HEK293T (cell line): ENCODE results near the gene TRPC4.

Source experiments
- ARNT ChIP-seq: fragments of 450-650 bp; IDR thresholded peaks from 2 replicates; pipeline ENCODE4 v1.6.1; 2017; ENCODE audit warnings: mild to moderate bottlenecking
- BHLHE40 ChIP-seq: fragments of 450-650 bp; IDR thresholded peaks from 2 replicates; pipeline ENCODE4 v1.6.1; 2016; ENCODE audit warnings: mild to moderate bottlenecking, moderate library complexity, borderline replicate concordance
- FOXA1 ChIP-seq: fragments of 450-650 bp; IDR thresholded peaks from 2 replicates; pipeline ENCODE4 v1.6.1; 2016; ENCODE audit warnings: mild to moderate bottlenecking
- FOXK2 ChIP-seq: fragments of 450-650 bp; IDR thresholded peaks from 2 replicates; pipeline ENCODE4 v1.6.1; 2016; ENCODE audit warnings: mild to moderate bottlenecking
- FOXM1 ChIP-seq: fragments of 450-650 bp; IDR thresholded peaks from 2 replicates; pipeline ENCODE4 v1.6.1; 2017; ENCODE audit warnings: mild to moderate bottlenecking, borderline replicate concordance
- HDGF ChIP-seq: fragments of 450-650 bp; IDR thresholded peaks from 2 replicates; pipeline ENCODE4 v1.6.1; 2017; ENCODE audit warnings: antibody characterized with exemption, borderline replicate concordance
- L3MBTL2 ChIP-seq: fragments of 450-650 bp; conservative IDR thresholded peaks from 2 replicates; pipeline ENCODE4 v1.6.1; 2016; ENCODE audit warnings: mild to moderate bottlenecking
- NFRKB ChIP-seq: fragments of 450-650 bp; IDR thresholded peaks from 2 replicates; pipeline ENCODE4 v1.6.1; 2016; ENCODE audit warnings: mild to moderate bottlenecking, moderate library complexity
- SP1 ChIP-seq: fragments of 450-650 bp; IDR thresholded peaks from 2 replicates; pipeline ENCODE4 v1.6.1; 2017
- SUZ12 ChIP-seq: fragments of 450-650 bp; IDR thresholded peaks from 2 replicates; pipeline ENCODE4 v1.6.1; 2016; ENCODE audit warnings: mild to moderate bottlenecking
- TARDBP ChIP-seq: fragments of 450-650 bp; IDR thresholded peaks from 2 replicates; pipeline ENCODE4 v1.6.1; 2016
- TF ChIP-seq, protein P1 (sequence below): fragments of 450-650 bp; IDR thresholded peaks from 2 replicates; pipeline ENCODE4 v1.6.1; 2016

DNA sequence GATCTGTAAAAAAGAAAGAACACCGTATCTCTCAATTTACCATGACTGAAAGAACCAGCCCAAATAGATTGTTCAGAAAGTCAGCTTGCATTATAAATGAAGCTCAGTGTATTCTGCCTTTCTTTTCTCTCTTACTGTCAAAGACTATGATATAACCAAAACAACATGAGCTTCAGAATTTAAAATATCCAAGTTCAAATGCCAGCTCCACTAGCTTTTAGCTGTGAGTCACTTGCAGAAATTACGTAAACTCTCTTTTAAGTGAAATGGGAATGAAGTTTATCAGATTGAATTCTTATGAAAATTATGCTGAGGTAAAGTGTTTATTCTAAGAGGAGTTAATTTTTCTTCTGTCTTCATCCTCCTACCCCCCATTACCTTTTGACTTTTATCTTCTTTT is 251.0 kb downstream of the TRPC4 start:
- TF ChIP-seq ARNT (no peak), HDGF (no peak), TARDBP (no peak), SUZ12 (no peak), L3MBTL2 (no peak), SP1 (no peak), FOXM1 (no peak), BHLHE40 (no peak), NFRKB (no peak), FOXK2 (no peak), FOXA1 (no peak)
- TF ChIP-seq, protein P1, sequence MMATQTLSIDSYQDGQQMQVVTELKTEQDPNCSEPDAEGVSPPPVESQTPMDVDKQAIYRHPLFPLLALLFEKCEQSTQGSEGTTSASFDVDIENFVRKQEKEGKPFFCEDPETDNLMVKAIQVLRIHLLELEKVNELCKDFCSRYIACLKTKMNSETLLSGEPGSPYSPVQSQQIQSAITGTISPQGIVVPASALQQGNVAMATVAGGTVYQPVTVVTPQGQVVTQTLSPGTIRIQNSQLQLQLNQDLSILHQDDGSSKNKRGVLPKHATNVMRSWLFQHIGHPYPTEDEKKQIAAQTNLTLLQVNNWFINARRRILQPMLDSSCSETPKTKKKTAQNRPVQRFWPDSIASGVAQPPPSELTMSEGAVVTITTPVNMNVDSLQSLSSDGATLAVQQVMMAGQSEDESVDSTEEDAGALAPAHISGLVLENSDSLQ, result no peak
